Measurements from ENCODE around the gene MED27.
"Not testable (repeated sequence)": the region's sequence is repeated elsewhere in the genome, so short reads cannot be mapped to it uniquely, and the experiment has no call there.

MED27 gene

DNA sequence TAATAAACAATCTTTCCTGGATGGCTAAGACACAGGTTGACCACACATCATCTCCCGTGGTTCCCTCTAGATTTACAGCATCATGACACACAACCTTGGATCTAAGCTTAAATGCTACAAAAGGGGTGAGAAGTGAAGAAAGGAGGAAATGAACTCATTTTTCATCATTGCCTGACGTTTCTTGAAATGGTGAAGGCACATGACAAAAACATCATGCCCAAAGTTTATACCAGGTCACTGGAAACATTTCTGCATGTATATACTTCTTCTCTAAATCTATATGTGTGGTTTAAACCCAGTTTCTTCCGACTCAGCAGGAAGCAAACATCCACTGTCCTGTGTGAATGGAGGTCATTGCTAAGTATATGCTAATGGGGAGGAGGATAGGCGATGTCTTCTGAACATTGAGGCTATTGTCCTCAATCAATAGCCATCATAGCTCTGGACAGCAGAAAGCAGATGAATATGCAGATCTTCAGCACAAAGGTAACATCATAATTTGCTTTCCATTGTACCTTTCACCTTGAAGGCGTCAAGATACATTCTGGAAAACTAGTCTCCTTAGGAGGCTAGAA, 137.4 kb downstream of the MED27 start:
- H3K9ac ChIP-seq: no peak overlapping the region
- peaks cover 0 to 27% (median 0%) of the 10 kb centered on the region in 10 experiments; a peak in 6 of 20 replicates for H3K4me1 ChIP-seq
- no peak for TF ChIP-seq Cebpa-rat (IDR thresholded peaks at IDR 0.05)
- H3K4me2 ChIP-seq: peak overlapping the region in 1 of 11 experiments; percentile 31; a peak in 1 of 22 replicates
- H3K27me3 ChIP-seq: no peaks in the 10 kb centered on the region
- peaks cover 2 to 34% (median 17%) of the 10 kb centered on the region in 11 experiments; a peak in 17 of 22 replicates for H3K36me3 ChIP-seq
- H3K9me3 ChIP-seq (replicated peaks in 1 of 11): no peaks in the 10 kb centered on the region
- H4K20me1 ChIP-seq: no peaks in the 10 kb centered on the region; a peak in 1 of 22 replicates
- no peak overlapping the region for H3K4me3 ChIP-seq
- no peak overlapping the region for H3K27ac ChIP-seq

DNA sequence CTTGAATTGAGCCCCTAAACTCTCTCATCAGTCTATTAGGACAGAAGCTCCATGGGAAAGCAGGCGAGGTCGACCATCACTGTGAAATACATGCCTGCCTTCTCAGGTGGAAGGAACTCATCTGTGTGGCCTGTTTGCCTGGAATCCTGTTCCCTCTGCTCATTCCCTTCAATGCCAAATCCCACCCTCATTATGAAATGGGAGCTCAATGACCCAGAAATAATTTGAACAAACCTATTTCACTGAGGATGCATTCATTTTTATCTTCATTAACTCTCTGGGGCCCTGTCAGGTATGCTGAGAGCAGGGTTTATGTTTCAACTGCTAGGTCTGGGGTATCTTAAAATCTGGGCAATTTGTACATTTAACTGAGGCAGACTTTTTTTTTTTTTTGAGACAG, 142.2 kb downstream of the MED27 start:
- Histone ChIP-seq H3K9me3 (replicated peaks in 1 of 11) (peaks cover 9 to 16% (median 12%) of the 10 kb centered on the region in 11 experiments; a peak in 19 of 22 replicates), H3K27me3 (no peaks in the 10 kb centered on the region), H3K36me3 (peaks cover 13 to 50% (median 34%) of the 10 kb centered on the region in 11 experiments; a peak in 20 of 22 replicates), H3K9ac (no peak overlapping the region), H3K27ac (no peak overlapping the region), H3K4me1 (peaks cover 0 to 13% (median 2%) of the 10 kb centered on the region in 10 experiments; a peak in 7 of 20 replicates), H3K4me3 (no peak overlapping the region), H4K20me1 (peaks cover 0 to 10% (median 0%) of the 10 kb centered on the region in 11 experiments; a peak in 5 of 22 replicates), H3K4me2 (no peak overlapping the region)
- TF ChIP-seq Cebpa-rat (IDR thresholded peaks at IDR 0.05): no peak

DNA sequence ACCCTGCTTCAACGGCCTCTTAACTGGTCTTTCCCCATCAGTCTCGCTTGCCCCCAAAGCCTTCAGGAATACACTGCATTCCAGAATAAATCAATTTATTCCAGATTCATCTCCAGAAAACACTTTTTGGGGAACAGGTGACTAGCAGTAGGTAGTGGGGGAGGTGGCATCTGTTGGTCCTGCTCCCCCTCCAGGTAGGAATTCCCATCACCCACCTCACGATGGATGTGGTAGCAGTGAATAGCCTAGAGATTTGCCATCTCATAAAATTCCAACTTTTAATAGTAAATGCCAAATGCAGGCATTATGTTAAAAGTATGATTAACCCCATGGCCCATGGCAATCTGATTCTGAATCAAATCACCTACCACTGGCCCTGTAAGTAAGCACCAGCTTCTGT, 142.7 kb downstream of the MED27 start:
- Histone ChIP-seq H3K36me3 (peaks cover 13 to 50% (median 34%) of the 10 kb centered on the region in 11 experiments; a peak in 20 of 22 replicates), H3K9me3 (replicated peaks in 1 of 11) (peaks cover 9 to 16% (median 12%) of the 10 kb centered on the region in 11 experiments; a peak in 19 of 22 replicates), H3K27me3 (no peaks in the 10 kb centered on the region), H3K27ac (no peak overlapping the region), H3K4me3 (no peak overlapping the region), H3K9ac (no peak overlapping the region), H3K4me2 (peak overlapping the region in 3 of 11 experiments; percentile 8 to 24 (median 18); a peak in 2 of 22 replicates), H4K20me1 (peaks cover 0 to 10% (median 0%) of the 10 kb centered on the region in 11 experiments; a peak in 5 of 22 replicates), H3K4me1 (peaks cover 0 to 13% (median under 1%) of the 10 kb centered on the region in 10 experiments; a peak in 5 of 20 replicates)
- no peak for TF ChIP-seq Cebpa-rat (IDR thresholded peaks at IDR 0.05)

DNA sequence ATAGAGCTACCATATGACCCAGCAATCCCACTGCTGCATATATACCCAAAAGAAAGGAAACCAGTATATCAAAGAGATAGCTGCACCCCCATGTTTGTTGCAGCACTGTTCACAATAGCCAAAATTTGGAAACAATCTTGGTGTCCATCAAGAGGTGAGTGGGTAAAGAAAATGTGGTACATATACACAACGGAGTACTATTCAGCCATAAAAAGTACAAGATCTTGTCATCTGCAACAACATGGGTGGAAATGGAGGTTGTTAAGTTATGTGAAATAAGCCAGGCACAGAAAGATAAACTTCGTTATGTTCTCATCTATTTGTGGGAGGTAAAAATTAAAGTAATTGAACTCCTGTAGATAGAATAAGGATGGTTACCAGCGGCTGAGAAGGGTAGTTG, 145.0 kb downstream of the MED27 start:
- Histone ChIP-seq H3K4me3 (no peak overlapping the region), H3K27me3 (no peaks in the 10 kb centered on the region), H3K9me3 (replicated peaks in 1 of 11) (peaks cover 9 to 16% (median 12%) of the 10 kb centered on the region in 11 experiments; a peak in 19 of 22 replicates), H3K9ac (no peak overlapping the region), H4K20me1 (peaks cover 0 to 25% (median 0%) of the 10 kb centered on the region in 11 experiments; a peak in 6 of 22 replicates), H3K27ac (no peak overlapping the region), H3K4me2 (no peak overlapping the region), H3K36me3 (peaks cover 13 to 58% (median 34%) of the 10 kb centered on the region in 11 experiments; a peak in 20 of 22 replicates), H3K4me1 (peaks cover 0 to 13% (median 0%) of the 10 kb centered on the region in 10 experiments; a peak in 5 of 20 replicates)
- TF ChIP-seq Cebpa-rat (IDR thresholded peaks at IDR 0.05): no peak

DNA sequence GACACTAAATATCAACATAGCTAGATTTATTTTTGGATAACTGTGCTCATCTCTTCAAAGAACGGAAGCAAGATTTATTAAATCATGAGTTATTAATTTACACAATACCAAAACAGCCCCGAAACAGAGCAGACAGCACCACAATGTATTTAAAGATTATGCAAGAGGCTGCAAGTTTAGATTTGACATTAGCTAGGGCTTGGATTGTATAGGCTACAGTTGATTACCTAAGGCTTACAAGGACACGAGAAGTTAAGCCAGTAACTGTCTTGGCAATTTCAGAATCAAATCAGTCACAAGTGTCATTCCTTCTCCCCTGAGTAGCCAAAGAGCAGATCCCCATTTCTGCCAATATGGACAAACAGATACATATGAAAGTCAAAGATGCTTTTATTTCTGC, 152.6 kb downstream of the MED27 start:
- Histone ChIP-seq H3K4me3 (no peak overlapping the region), H3K9me3 (replicated peaks in 1 of 11) (no peaks in the 10 kb centered on the region), H3K4me1 (no peaks in the 10 kb centered on the region), H3K4me2 (no peak overlapping the region), H3K9ac (no peak overlapping the region), H3K27me3 (no peaks in the 10 kb centered on the region), H4K20me1 (peaks cover 0 to 64% (median 14%) of the 10 kb centered on the region in 11 experiments; a peak in 11 of 22 replicates), H3K36me3 (peaks cover 0 to 31% (median 11%) of the 10 kb centered on the region in 11 experiments; a peak in 13 of 22 replicates), H3K27ac (no peak overlapping the region)
- no peak for TF ChIP-seq Cebpa-rat (IDR thresholded peaks at IDR 0.05)

DNA sequence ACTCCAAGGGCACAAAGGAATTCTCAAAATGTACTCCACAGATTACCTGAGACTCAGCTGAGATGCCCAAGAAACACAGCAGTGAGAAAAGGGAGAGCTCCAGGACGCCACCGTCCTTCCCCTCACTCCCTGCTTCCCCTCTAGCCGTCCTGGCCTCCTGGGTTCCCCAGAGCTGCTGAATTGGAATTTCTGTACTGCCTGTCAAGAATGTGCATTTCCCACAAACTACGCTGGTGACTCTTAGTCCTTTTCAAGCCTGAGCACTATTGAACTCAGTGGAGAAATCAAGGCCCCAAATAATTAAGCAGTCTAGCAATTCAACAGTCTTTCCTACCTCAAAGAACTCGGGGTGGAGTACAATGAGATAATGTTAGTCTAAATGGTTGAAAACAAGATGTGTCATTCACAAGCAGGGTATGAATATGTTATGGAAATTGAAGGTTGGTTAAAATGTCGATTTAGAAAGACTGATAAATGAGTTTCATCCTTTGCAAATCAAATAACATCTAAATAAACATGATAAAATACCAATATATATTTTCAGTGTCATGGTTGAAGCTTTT, 153.2 kb downstream of the MED27 start:
- Histone ChIP-seq H3K4me2 (no peak overlapping the region), H3K4me1 (no peaks in the 10 kb centered on the region), H3K9me3 (replicated peaks in 1 of 11) (no peaks in the 10 kb centered on the region), H3K36me3 (peaks cover 0 to 31% (median 11%) of the 10 kb centered on the region in 11 experiments; a peak in 13 of 22 replicates), H4K20me1 (peaks cover 0 to 57% (median 14%) of the 10 kb centered on the region in 11 experiments; a peak in 11 of 22 replicates), H3K27ac (no peak overlapping the region), H3K9ac (no peak overlapping the region), H3K4me3 (no peak overlapping the region), H3K27me3 (no peaks in the 10 kb centered on the region)
- no peak for TF ChIP-seq Cebpa-rat (IDR thresholded peaks at IDR 0.05)

DNA sequence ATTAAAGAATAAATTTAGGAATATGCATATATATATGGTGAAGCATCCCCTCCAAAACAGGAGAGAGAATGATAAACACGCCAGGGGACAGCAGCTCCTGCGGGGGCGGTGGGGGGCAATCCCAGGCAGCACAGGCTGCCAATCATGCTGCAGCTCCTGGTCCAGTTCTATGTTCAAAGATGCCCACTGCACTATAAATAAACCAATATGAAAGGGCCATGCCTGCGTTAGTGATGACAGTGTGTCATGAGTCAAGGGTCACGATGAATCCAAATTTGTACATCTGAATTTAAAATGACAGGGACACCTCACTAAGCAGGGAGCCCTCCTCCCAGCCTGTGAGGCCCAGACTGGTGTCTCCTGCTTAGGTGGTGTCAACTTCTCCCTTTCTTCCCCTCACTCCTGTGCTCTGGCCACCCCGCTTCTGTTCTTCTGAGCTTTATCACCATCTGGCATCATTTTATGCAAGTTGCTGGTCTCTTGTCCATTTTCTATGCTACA, 153.9 kb downstream of the MED27 start:
- no peak overlapping the region for H3K4me2 ChIP-seq
- H3K27ac ChIP-seq: no peak overlapping the region
- H3K9me3 ChIP-seq (replicated peaks in 1 of 11): no peaks in the 10 kb centered on the region
- no peak for TF ChIP-seq Cebpa-rat (IDR thresholded peaks at IDR 0.05)
- no peak overlapping the region for H3K9ac ChIP-seq
- H3K4me3 ChIP-seq: no peak overlapping the region
- peaks cover 0 to 52% (median 15%) of the 10 kb centered on the region in 11 experiments; a peak in 11 of 22 replicates for H4K20me1 ChIP-seq
- no peaks in the 10 kb centered on the region for H3K4me1 ChIP-seq
- H3K36me3 ChIP-seq: peaks cover 0 to 30% (median 11%) of the 10 kb centered on the region in 11 experiments; a peak in 13 of 22 replicates
- H3K27me3 ChIP-seq: no peaks in the 10 kb centered on the region

DNA sequence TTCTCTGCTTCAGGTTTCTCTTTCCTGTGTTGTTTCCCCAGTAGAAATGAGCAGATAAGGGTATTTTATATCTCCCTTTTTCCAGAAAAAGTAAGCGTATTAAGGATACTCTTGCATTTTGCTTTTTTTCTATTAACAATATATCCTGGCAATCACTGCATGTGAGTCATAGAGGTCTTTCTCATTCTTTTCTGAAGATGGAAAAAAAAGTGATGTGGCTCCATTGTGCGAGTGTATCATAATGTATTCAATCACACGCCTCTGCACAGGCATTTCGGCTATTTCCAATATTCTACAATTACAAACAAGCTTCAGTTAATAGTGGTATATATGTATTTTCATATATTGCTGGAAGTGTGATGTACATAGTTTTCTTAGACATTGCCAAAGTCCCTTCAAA, 155.9 kb downstream of the MED27 start:
- no peaks in the 10 kb centered on the region for H3K9me3 ChIP-seq (replicated peaks in 1 of 11)
- no peak overlapping the region for H3K4me3 ChIP-seq
- no peak for TF ChIP-seq Cebpa-rat (IDR thresholded peaks at IDR 0.05)
- H4K20me1 ChIP-seq: peaks cover 4 to 55% (median 19%) of the 10 kb centered on the region in 11 experiments; a peak in 16 of 22 replicates
- H3K4me1 ChIP-seq: peaks cover 0 to 6% (median 0%) of the 10 kb centered on the region in 10 experiments; a peak in 1 of 20 replicates
- no peak overlapping the region for H3K4me2 ChIP-seq
- peaks cover 0 to 20% (median 5%) of the 10 kb centered on the region in 11 experiments; a peak in 8 of 22 replicates for H3K36me3 ChIP-seq
- no peaks in the 10 kb centered on the region for H3K27me3 ChIP-seq
- H3K9ac ChIP-seq: no peak overlapping the region
- H3K27ac ChIP-seq: no peak overlapping the region

DNA sequence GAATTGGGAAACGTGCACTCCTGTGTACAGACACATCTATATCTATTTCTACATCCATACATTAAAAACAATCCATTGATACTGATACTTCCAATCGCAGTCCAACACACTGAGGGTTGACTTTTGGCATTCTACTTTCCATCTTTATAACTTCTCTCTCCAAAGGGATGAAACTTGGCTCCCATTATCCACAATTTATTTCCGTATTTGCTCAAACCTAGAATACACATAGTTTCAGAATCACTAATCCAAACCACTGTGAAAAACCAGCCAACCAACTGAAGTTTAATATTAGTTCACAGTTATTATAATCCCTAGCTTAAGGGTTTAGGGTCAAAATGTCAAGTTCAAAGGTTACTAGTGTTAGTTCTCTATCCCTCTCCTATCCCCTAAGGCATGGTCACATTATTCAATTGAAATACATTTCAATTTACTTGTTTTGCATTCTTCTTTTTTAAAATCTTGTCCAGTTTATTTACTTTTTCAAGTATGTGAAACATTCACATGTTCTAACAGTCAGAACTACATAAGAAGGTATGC, 156.5 kb downstream of the MED27 start:
- no peak overlapping the region for H3K9ac ChIP-seq
- no peak overlapping the region for H3K4me2 ChIP-seq
- H3K36me3 ChIP-seq: peaks cover 0 to 20% (median 4%) of the 10 kb centered on the region in 11 experiments; a peak in 7 of 22 replicates
- no peak overlapping the region for H3K4me3 ChIP-seq
- peaks cover 0 to 6% (median 0%) of the 10 kb centered on the region in 10 experiments; a peak in 1 of 20 replicates for H3K4me1 ChIP-seq
- H3K9me3 ChIP-seq (replicated peaks in 1 of 11): no peaks in the 10 kb centered on the region
- no peaks in the 10 kb centered on the region for H3K27me3 ChIP-seq
- no peak for TF ChIP-seq Cebpa-rat (IDR thresholded peaks at IDR 0.05)
- H3K27ac ChIP-seq: no peak overlapping the region
- peaks cover 4 to 55% (median 17%) of the 10 kb centered on the region in 11 experiments; a peak in 15 of 22 replicates for H4K20me1 ChIP-seq

DNA sequence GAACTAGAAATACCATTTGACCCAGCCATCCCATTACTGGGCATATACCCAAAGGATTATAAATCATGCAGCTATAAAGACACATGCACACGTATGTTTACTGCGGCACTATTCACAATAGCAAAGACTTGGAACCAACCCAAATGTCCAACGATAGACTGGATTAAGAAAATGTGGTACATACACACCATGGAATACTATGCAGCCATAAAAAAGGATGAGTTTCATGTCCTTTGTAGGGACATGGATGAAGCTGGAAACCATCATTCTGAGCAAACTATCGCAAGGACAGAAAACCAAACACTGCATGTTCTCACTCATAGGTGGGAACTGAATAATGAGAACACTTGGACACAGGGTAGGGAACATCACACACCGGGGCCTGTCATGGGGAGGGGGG, 158.0 kb downstream of the MED27 start:
- H3K9ac ChIP-seq; H3K4me2 ChIP-seq; H3K4me3 ChIP-seq; H3K27me3 ChIP-seq; H3K27ac ChIP-seq; H3K9me3 ChIP-seq (replicated peaks in 1 of 11); H3K4me1 ChIP-seq: not testable (repeated sequence)
- Histone ChIP-seq H4K20me1 (peaks cover 0 to 54% (median 22%) of the 10 kb centered on the region in 11 experiments; a peak in 17 of 22 replicates), H3K36me3 (peaks cover 0 to 27% (median 4%) of the 10 kb centered on the region in 11 experiments; a peak in 8 of 22 replicates)

Data from BLaER1 treated with 17β-estradiol and CSF1 and Interleukin-3, amounts not matched to agents 10 nM and 100 nM (cell line).